ENCODE measurements around the gene DLG2.

GRCh38 chr11:84819537-84819936, 807.6 kb downstream of the DLG2 start:
- TF ChIP-seq CREB1 (IDR thresholded peaks at IDR 0.05; ENCODE audit: low read depth) (no peak), RAD21 (IDR thresholded peaks at IDR 0.05; ENCODE audit: low read depth) (no peak), TEAD4 (IDR thresholded peaks at IDR 0.05) (no peak), TAF1 (IDR thresholded peaks at IDR 0.05; ENCODE audit: low read depth) (no peak), TCF12 (IDR thresholded peaks at IDR 0.05; ENCODE audit: low read depth) (no peak), ZBTB7A (IDR thresholded peaks at IDR 0.05; ENCODE audit: low read depth) (no peak), YY1 (IDR thresholded peaks at IDR 0.05; ENCODE audit: low read depth) (no peak), EP300 (IDR thresholded peaks at IDR 0.05; ENCODE audit: borderline replicate concordance) (no peak)
- TF ChIP-seq, protein P1, sequence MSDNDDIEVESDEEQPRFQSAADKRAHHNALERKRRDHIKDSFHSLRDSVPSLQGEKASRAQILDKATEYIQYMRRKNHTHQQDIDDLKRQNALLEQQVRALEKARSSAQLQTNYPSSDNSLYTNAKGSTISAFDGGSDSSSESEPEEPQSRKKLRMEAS (IDR thresholded peaks at IDR 0.05): no peak
- TF ChIP-seq, protein P2, sequence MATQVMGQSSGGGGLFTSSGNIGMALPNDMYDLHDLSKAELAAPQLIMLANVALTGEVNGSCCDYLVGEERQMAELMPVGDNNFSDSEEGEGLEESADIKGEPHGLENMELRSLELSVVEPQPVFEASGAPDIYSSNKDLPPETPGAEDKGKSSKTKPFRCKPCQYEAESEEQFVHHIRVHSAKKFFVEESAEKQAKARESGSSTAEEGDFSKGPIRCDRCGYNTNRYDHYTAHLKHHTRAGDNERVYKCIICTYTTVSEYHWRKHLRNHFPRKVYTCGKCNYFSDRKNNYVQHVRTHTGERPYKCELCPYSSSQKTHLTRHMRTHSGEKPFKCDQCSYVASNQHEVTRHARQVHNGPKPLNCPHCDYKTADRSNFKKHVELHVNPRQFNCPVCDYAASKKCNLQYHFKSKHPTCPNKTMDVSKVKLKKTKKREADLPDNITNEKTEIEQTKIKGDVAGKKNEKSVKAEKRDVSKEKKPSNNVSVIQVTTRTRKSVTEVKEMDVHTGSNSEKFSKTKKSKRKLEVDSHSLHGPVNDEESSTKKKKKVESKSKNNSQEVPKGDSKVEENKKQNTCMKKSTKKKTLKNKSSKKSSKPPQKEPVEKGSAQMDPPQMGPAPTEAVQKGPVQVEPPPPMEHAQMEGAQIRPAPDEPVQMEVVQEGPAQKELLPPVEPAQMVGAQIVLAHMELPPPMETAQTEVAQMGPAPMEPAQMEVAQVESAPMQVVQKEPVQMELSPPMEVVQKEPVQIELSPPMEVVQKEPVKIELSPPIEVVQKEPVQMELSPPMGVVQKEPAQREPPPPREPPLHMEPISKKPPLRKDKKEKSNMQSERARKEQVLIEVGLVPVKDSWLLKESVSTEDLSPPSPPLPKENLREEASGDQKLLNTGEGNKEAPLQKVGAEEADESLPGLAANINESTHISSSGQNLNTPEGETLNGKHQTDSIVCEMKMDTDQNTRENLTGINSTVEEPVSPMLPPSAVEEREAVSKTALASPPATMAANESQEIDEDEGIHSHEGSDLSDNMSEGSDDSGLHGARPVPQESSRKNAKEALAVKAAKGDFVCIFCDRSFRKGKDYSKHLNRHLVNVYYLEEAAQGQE (IDR thresholded peaks at IDR 0.05; ENCODE audit: low read depth): no peak
